Measurements from ENCODE around the gene PHYH. TPM values are rescaled to one million over a fixed set of nuclear protein-coding genes. Genes with fewer than 3 reads are reported as not detected.

The PHYH gene
- total and polyA plus RNA-seq, 2 of the 4 experiments (the other 2 are of a cell fraction) = 10.9 to 13.4 TPM

- 100% methylated on average over 1 of the region's 5 CpGs; no CpG with 5 or more reads in 1 of the 2 experiments for WGBS, 2 experiments (ENCODE audit: extremely low coverage in 2 of 2, insufficient read length in 1 of 2)
- ATAC-seq (ENCODE audit: low read depth) = no peak
- Histone ChIP-seq H3K9me1 (ENCODE audit: insufficient read depth, low read length) (no peaks in the 10 kb centered on the region), H3K9ac (ENCODE audit: low read depth, low read length) (no peak overlapping the region), H3K79me1 (ENCODE audit: low read depth in 1 of 2, low read length in 2 of 2) (peaks cover 2 to 13% of the 10 kb centered on the region in 2 experiments; a peak in 1 of 4 replicates), H2BK5ac (ENCODE audit: low read depth, low read length, poor library complexity, severe bottlenecking) (no peak overlapping the region), H2AK5ac (ENCODE audit: low read depth, low read length) (no peak overlapping the region), H3K56ac (ENCODE audit: extremely low read depth, insufficient read depth, low read length) (no peak overlapping the region), H3K4me2 (ENCODE audit: low read depth, low read length) (no peak overlapping the region), H3K14ac (replicated peaks; ENCODE audit: low read depth, low read length) (no peak overlapping the region), H2BK120ac (ENCODE audit: low read depth, low read length) (no peak overlapping the region), H4K8ac (ENCODE audit: low read depth in 2 of 2, low read length in 2 of 2) (no peak overlapping the region), H3K4me3 (ENCODE audit: insufficient read depth, low read depth, low read length) (no peak overlapping the region), H4K20me1 (ENCODE audit: insufficient read depth, low read length) (no peaks in the 10 kb centered on the region), H2BK20ac (ENCODE audit: low read depth, low read length) (no peak overlapping the region), H4K91ac (ENCODE audit: insufficient read depth, low read depth, low read length) (no peak overlapping the region), H3K36me3 (ENCODE audit: control insufficient read depth, insufficient read depth, low read length) (peaks cover 47% of the 10 kb centered on the region), H2AK9ac (replicated peaks; ENCODE audit: low read depth, low read length, poor library complexity) (no peak overlapping the region), H3K4me1 (ENCODE audit: control insufficient read depth, insufficient read depth, low read length) (no peaks in the 10 kb centered on the region), H2AFZ (replicated peaks; ENCODE audit: low read length, poor library complexity) (no peak overlapping the region), H3K27ac (ENCODE audit: insufficient read depth, low read length) (no peak overlapping the region), H3K4ac (ENCODE audit: low read depth, low read length) (no peak overlapping the region), H3K27me3 (ENCODE audit: control insufficient read depth, insufficient read depth, low read length) (no peaks in the 10 kb centered on the region), H3K18ac (ENCODE audit: low read depth, low read length) (no peak overlapping the region), H3K9me3 (ENCODE audit: control insufficient read depth, insufficient read depth, low read length) (no peaks in the 10 kb centered on the region), H4K5ac (ENCODE audit: low read depth, low read length) (no peak overlapping the region), H3K23ac (ENCODE audit: low read depth, low read length) (no peak overlapping the region), H2BK15ac (ENCODE audit: low read depth, low read length) (no peak overlapping the region)
- BruUV-seq (replicated peaks) = no TSS peak
- in situ Hi-C loops (cut with MboI; ENCODE audit: low sequenced_read_pairs) (no loop called here), dilution Hi-C loops (cut with HindIII; ENCODE audit: low sequenced_read_pairs, unreplicated experiment) (no loop called here), intact Hi-C loops (cut with micrococcal nuclease) (no loop called here)
- POLR2A ChIA-PET (ENCODE audit: unreplicated experiment) = no interaction called here
- no peak for DNase-seq
- TF ChIP-seq SMC3 (IDR thresholded peaks at IDR 0.05; ENCODE audit: low read depth, low read length) = no peak
- CTCF ChIA-PET = interaction anchor here (0.8 kb wide), 1 partner anchor 103 kb away, joined by 3 read pairs; no protein-coding TSS in a partner anchor
Measured at GRCh38 chr10:13328126-13328525, 28.3 kb upstream of the PHYH start.
